ENCODE results near the gene DYNLL1.

Gene DYNLL1

GRCh38 chr12:120540445-120540844 is 44.5 kb downstream of the DYNLL1 start:
- POLR2A ChIA-PET, result no interaction called here

DNA sequence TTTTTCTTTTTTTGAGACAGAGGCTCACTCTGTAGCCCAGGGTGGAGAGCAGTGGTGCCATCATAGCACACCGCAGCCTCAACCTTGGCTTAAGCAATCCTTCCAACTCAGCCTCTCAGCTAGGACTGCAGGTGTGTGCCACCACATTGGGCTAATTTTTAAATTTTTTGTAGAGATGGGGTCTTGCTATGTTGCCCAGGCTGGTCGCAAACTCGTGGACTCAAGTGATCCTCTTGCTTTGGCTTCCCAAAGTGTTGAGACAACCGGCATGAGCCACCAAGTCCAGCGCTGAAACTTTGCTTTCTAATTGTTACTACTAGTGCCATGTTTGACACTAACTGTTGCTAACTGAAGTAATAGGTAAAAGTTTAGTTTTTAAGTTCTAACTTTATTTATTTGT is 46.3 kb downstream of the DYNLL1 start:
- CTCF ChIA-PET, result no interaction called here
- DNase-seq (ENCODE audit: extremely low spot score), result no peak
- POLR2A ChIA-PET, result interaction anchor here (0.6 kb wide), 1 partner anchor 1417 kb away, joined by 3 read pairs; no protein-coding TSS in a partner anchor
- no peak for TF ChIP-seq CTCF (IDR thresholded peaks at IDR 0.05; ENCODE audit: control extremely low read depth, extremely low read depth, low read depth, missing control alignments)

More at GRCh38 chr12:120540445-120540844, 44.5 kb downstream of the DYNLL1 start:
- no peak for TF ChIP-seq CTCF (IDR thresholded peaks at IDR 0.05; ENCODE audit: control extremely low read depth, extremely low read depth, low read depth, missing control alignments)
- DNase-seq (ENCODE audit: extremely low spot score), result no peak
- CTCF ChIA-PET, result no interaction called here

DNA sequence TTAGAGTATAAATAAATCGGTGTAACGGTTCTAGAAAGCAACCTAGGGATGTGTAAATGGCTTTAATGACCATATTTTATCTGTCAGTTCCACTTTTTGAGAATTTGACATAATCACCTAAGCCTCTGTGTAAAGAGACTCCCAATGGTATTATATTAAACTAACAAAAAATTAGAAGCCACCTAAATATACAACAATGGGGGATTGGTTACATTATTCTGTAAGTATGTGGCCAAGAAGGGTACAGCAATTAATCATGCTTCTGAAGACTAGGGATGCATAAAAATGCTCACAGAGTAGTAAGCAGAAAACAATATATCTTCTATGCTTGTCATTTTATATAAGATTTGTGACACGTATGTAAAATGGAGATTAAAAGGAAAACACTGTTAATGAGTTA is 48.8 kb downstream of the DYNLL1 start:
- CTCF ChIA-PET, result interaction anchor here (0.6 to 1.5 kb wide), 2 partner anchors 14 to 28 kb away, joined by 3 to 4 read pairs; no protein-coding TSS in a partner anchor
- no peak for DNase-seq (ENCODE audit: extremely low spot score)
- no peak for TF ChIP-seq CTCF (IDR thresholded peaks at IDR 0.05; ENCODE audit: control extremely low read depth, extremely low read depth, low read depth, missing control alignments)
- POLR2A ChIA-PET, result no interaction called here

GRCh38 chr12:120546050-120546386 is 50.1 kb downstream of the DYNLL1 start:
- DNase-seq (ENCODE audit: extremely low spot score), result no peak
- CTCF ChIA-PET, result interaction anchor here (1.1 to 1.5 kb wide), 2 partner anchors 29 to 37 kb away, joined by 4 read pairs; no protein-coding TSS in a partner anchor
- POLR2A ChIA-PET, result no interaction called here
- no peak for TF ChIP-seq CTCF (IDR thresholded peaks at IDR 0.05; ENCODE audit: control extremely low read depth, extremely low read depth, low read depth, missing control alignments)
